NB4 (cell line): ENCODE measurements around the gene ARID2.

Experiments used
- CTCF ChIP-seq: IDR thresholded peaks from one replicate; pipeline ENCODE4 v1.5.1; 2012; ENCODE audit warnings: low read depth, low read length
- MAX ChIP-seq: IDR thresholded peaks from 2 replicates; pipeline ENCODE4 v1.6.1; 2011; ENCODE audit warnings: low read depth, low read length
- MYC ChIP-seq: IDR thresholded peaks from 2 replicates; pipeline ENCODE4 v1.6.1; 2011; ENCODE audit warnings: low read depth, low read length
- POLR2A ChIP-seq: IDR thresholded peaks from 2 replicates; pipeline ENCODE4 v1.6.1; 2011; ENCODE audit warnings: mild to moderate bottlenecking; ENCODE audit not compliant: insufficient read length; ENCODE audit errors: extremely low read depth

- TF ChIP-seq POLR2A, result no peak
- TF ChIP-seq MYC, result no peak
- TF ChIP-seq CTCF, result no peak
- no peak for TF ChIP-seq MAX
Observed at GRCh38 chr12:45760333-45760732, 30.8 kb downstream of the ARID2 start.
